ENCODE measurements around the gene BHMT2. TPM values are rescaled to one million over a fixed set of nuclear protein-coding genes. Genes with fewer than 3 reads are reported as not detected.

Gene BHMT2
- total and polyA plus RNA-seq, 2 experiments from 2014 or later, result 1.7 to 1.9 TPM

DNA sequence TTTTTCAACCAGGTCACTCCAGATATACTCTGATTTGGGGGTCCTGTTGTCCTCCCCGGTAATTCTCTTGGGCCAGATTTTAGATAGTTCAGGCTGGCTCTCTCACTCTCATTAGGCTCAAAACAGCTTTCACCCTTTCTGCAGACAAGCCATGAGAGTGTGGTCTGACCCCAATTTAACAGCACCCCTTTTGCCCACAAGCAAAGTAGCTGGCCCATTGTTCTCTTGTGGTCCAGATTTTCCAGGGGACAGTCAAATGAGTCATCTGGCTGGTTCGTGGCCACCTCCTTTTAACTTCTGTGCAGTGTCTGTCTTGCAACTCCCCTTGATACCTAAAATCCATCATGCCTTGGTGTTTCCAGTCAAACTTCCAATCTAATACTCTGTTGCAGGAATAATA lies 16.5 kb downstream of the BHMT2 start:
- H4K20me1 ChIP-seq (replicated peaks; ENCODE audit: insufficient read depth), result no peaks in the 10 kb centered on the region
- Mint-ChIP-seq H3K27me3 (ENCODE audit: insufficient read depth, low read depth, poor library complexity) (no peaks in the 10 kb centered on the region), H3K4me1 (no peaks in the 10 kb centered on the region; the same call in 2 of the 3 replicates), H3K27ac (no peak overlapping the region), H3K4me3 (no peak overlapping the region), H3K36me3 (ENCODE audit: low read depth) (no peaks in the 10 kb centered on the region), H3K9me3 (no peaks in the 10 kb centered on the region)
- H3F3A ChIP-seq (replicated peaks; ENCODE audit: low read depth), result no peaks in the 10 kb centered on the region
- ATAC-seq (no peak), DNase-seq (ENCODE audit: low spot score) (no peak)
- no peaks in the 10 kb centered on the region for H3K27me3 ChIP-seq (ENCODE audit: insufficient read depth)
- H3K4me2 ChIP-seq, result no peak overlapping the region
- TF ChIP-seq, protein P1, sequence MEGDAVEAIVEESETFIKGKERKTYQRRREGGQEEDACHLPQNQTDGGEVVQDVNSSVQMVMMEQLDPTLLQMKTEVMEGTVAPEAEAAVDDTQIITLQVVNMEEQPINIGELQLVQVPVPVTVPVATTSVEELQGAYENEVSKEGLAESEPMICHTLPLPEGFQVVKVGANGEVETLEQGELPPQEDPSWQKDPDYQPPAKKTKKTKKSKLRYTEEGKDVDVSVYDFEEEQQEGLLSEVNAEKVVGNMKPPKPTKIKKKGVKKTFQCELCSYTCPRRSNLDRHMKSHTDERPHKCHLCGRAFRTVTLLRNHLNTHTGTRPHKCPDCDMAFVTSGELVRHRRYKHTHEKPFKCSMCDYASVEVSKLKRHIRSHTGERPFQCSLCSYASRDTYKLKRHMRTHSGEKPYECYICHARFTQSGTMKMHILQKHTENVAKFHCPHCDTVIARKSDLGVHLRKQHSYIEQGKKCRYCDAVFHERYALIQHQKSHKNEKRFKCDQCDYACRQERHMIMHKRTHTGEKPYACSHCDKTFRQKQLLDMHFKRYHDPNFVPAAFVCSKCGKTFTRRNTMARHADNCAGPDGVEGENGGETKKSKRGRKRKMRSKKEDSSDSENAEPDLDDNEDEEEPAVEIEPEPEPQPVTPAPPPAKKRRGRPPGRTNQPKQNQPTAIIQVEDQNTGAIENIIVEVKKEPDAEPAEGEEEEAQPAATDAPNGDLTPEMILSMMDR (conservative IDR thresholded peaks at IDR 0.05; ENCODE audit: low read depth in 2 of 2), result no peak
- TF ChIP-seq POLR2AphosphoS5 (IDR thresholded peaks at IDR 0.05; ENCODE audit: low read depth) (no peak), ZNF462 (CRISPR knock-in tag; IDR thresholded peaks at IDR 0.05) (no peak), JUNB (IDR thresholded peaks at IDR 0.05; ENCODE audit: unreplicated experiment) (no peak), STAT1 (IDR thresholded peaks at IDR 0.05; ENCODE audit: unreplicated experiment) (no peak), EZH2phosphoT487 (IDR thresholded peaks at IDR 0.05; ENCODE audit: unreplicated experiment) (no peak), REST (IDR thresholded peaks at IDR 0.05; ENCODE audit: unreplicated experiment) (no peak), EZH2 (IDR thresholded peaks at IDR 0.05; ENCODE audit: low read depth, unreplicated experiment) (no peak), NANOG (IDR thresholded peaks at IDR 0.05; ENCODE audit: borderline replicate concordance) (no peak)
- TF ChIP-seq, protein P2, sequence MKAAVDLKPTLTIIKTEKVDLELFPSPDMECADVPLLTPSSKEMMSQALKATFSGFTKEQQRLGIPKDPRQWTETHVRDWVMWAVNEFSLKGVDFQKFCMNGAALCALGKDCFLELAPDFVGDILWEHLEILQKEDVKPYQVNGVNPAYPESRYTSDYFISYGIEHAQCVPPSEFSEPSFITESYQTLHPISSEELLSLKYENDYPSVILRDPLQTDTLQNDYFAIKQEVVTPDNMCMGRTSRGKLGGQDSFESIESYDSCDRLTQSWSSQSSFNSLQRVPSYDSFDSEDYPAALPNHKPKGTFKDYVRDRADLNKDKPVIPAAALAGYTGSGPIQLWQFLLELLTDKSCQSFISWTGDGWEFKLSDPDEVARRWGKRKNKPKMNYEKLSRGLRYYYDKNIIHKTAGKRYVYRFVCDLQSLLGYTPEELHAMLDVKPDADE (IDR thresholded peaks at IDR 0.05), result no peak
- no peaks in the 10 kb centered on the region for H3K36me3 ChIP-seq (ENCODE audit: insufficient read depth)
- no peaks in the 10 kb centered on the region for H3K9me2 ChIP-seq (ENCODE audit: insufficient read depth)
- H2AFZ ChIP-seq, result peak overlapping the region; percentile 23; the same call in 1 of the 2 replicates
- H3K4me3 ChIP-seq, result no peak overlapping the region
- no peak overlapping the region for H3K27ac ChIP-seq (ENCODE audit: low read depth)
- no peaks in the 10 kb centered on the region for H3K4me1 ChIP-seq (ENCODE audit: insufficient read depth)
- H3K79me2 ChIP-seq (replicated peaks; ENCODE audit: insufficient read depth), result no peaks in the 10 kb centered on the region
